Urinary bladder (tissue), 4 donors: ENCODE data around the gene AQP6. TPM values are rescaled to one million over a fixed set of nuclear protein-coding genes. Genes with fewer than 3 reads are reported as not detected.

Source experiments
- DNase-seq: peaks from one replicate; pipeline ENCODE4 v3.0.0-alpha.2; 2015; ENCODE audit errors: extremely low spot score
- H3K27ac ChIP-seq: one replicate; pipeline ENCODE4 v1.5.1; 2013; ENCODE audit warnings: low read depth, mild to moderate bottlenecking, moderate library complexity
- H3K36me3 ChIP-seq: one replicate; pipeline ENCODE4 v1.6.1; 2013; ENCODE audit warnings: mild to moderate bottlenecking, moderate library complexity; ENCODE audit not compliant: insufficient read depth
- H3K4me1 ChIP-seq: one replicate; pipeline ENCODE4 v1.6.1; 2013; ENCODE audit warnings: mild to moderate bottlenecking, moderate library complexity; ENCODE audit not compliant: insufficient read depth
- H3K4me3 ChIP-seq: one replicate; pipeline ENCODE4 v1.5.1; 2013; ENCODE audit warnings: low read depth, low read length
- WGBS: extraction: QIAGEN DNeasy Blood & Tissue Kit; methylation state at CpG from one replicate; pipeline ENCODE4 v1.1.7; 2013; 5-methylcytosine and 5-hydroxymethylcytosine counted together
- polyA plus RNA-seq: library from polyadenylated mRNA; stranded (reverse); fragments of 200-250 nt; gene quantifications from one replicate; pipeline ENCODE4 v1.2.3, GENCODE V29; 2013
- total RNA-seq: library from RNA; depleted of rRNA; stranded (reverse); fragments of >200 nt; gene quantifications from one replicate; pipeline ENCODE4 v1.2.3, GENCODE V29; 2014
- donor health status: healthy with polysubstance abuse.
- donor health status: healthy.

The AQP6 gene
- total and polyA plus RNA-seq, 2 donors: 0.08 to 0.26 TPM

GRCh38 chr12:50021031-50021430 is 48.3 kb downstream of the AQP6 start:
- no peak for DNase-seq
- Histone ChIP-seq H3K36me3 (no peaks in the 10 kb centered on the region), H3K27ac (no peak overlapping the region), H3K4me1 (no peaks in the 10 kb centered on the region), H3K4me3 (no peak overlapping the region)
- WGBS: 36% methylated on average over 4 of the region's 4 CpGs

DNA sequence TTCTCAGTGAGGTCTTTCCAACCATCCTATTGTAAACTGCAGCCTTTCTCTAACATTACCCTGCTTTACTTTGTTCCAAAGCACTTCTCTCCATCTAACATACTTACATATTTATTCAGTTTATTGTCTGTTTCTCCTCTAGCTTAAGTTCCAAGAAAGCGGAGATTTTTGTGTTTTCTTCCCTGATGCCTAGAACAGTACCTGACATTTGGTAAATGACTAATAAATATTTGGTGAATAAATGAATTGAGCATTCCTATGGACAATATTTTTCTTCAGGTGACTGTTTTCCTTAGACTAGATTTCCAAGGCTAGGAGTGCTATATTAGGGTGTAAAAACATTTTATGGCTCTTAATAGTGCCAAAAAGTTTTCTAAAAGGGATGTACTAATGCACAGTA is 50.2 kb downstream of the AQP6 start:
- no peak overlapping the region for H3K27ac ChIP-seq
- WGBS: 96% methylated on average over 1 of the region's 1 CpG

GRCh38 chr12:50024227-50024626 is 51.5 kb downstream of the AQP6 start:
- H3K36me3 ChIP-seq: no peaks in the 10 kb centered on the region
- no peaks in the 10 kb centered on the region for H3K4me1 ChIP-seq
- H3K4me3 ChIP-seq: no peak overlapping the region
- no peak overlapping the region for H3K27ac ChIP-seq
- WGBS: 73% methylated on average over 8 of the region's 8 CpGs
- no peak for DNase-seq

More for the DNA sequence above, 50.2 kb downstream of the AQP6 start:
- no peak overlapping the region for H3K4me3 ChIP-seq
- no peaks in the 10 kb centered on the region for H3K36me3 ChIP-seq
- DNase-seq: no peak
- H3K4me1 ChIP-seq: no peaks in the 10 kb centered on the region

GRCh38 chr12:50024805-50025186 is 52.0 kb downstream of the AQP6 start:
- no peak overlapping the region for H3K27ac ChIP-seq
- no peaks in the 10 kb centered on the region for H3K4me1 ChIP-seq
- WGBS: 2% methylated on average over 16 of the region's 16 CpGs
- no peak for DNase-seq
- peak overlapping the region; percentile 68 for H3K4me3 ChIP-seq
- H3K36me3 ChIP-seq: no peaks in the 10 kb centered on the region

DNA sequence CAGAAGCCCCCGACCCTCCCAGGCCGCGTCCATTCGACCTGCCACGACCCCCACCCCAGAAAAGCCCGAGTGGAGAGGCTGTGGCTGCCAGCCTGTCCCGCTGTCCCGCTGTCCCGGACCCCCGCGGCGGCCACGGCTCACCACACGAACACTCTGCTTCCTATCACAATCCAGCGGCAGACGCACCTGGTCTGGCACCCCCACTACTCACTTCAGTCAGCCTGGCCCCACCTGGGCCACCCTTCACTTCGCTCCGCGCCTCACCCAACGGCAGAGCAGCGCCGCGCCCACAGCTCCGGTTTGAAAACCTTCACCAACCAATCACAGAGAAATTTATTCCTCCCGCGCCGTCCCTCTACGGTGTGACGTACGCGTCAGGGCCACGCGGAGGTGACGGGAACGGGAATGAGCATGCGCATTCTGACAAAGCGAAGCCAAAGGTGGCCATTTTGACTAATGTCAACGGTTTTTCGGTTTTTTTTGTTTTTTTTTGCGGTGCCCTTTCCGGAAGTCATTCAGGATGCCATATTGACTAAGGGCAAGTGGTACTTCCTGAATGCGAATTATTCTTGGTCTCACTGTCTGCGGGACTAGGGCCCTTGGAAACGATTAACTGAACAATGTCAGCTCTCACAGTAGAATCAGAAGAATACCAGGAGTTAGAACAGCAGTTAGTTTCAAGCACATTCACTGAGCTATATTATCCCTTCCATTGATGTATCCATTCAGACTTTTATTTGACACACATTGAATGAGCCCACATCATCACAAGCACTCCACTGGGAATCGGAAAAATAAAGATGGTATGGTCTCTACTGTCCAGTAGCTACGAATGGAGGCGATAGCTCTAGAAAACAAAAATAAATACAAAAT is 52.7 kb downstream of the AQP6 start, which contains the start of gene RACGAP1:
Gene RACGAP1 (minus strand): TSS at position 308 of the 873 bp plus-strand sequence. CDS start 8,779 bp downstream, outside the sequence.
- Histone ChIP-seq H3K27ac (no peak within 1 kb of the TSS), H3K4me1 (no peaks in the 10 kb centered on the region), H3K36me3 (no peaks in the 10 kb centered on the region), H3K4me3 (peak within 1 kb of the TSS; percentile 68)
- 5% methylated on average over 47 of the region's 47 CpGs for WGBS
- peak; percentile 98 for DNase-seq

DNA sequence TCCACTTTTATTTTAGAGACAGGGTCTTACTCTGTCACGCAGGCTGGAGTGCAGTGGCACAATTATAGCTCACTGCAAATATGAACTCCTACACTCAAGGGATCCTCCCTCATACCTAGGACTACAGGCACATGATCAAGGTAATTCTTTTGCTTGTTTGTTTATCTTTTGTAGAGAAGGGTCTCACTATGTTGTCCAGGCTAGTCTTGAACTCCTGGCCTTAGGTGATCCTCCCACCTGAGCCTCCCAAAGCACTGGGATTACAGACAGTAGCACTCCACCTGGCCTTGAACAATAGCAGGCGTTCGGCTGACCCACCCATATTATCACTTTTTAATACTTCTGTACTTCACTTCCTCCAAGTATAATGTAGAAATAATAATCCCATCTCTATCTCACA is 53.9 kb downstream of the AQP6 start:
- no peaks in the 10 kb centered on the region for H3K4me1 ChIP-seq
- 93% methylated on average over 3 of the region's 3 CpGs for WGBS
- H3K36me3 ChIP-seq: no peaks in the 10 kb centered on the region
- no peak overlapping the region for H3K4me3 ChIP-seq
- H3K27ac ChIP-seq: no peak overlapping the region
- no peak for DNase-seq

Other genes starting within 250 kb of the AQP6 start
- gene TMBIM6, start 231.4 kb upstream of the AQP6 start, total RNA-seq: 395 TPM
- gene TMBIM6, start 231.4 kb upstream of the AQP6 start, polyA plus RNA-seq: 305 TPM
- 13.3 TPM for gene NCKAP5L, start 144.5 kb upstream of the AQP6 start, total RNA-seq
- gene NCKAP5L, start 144.5 kb upstream of the AQP6 start, polyA plus RNA-seq: 14.1 TPM
- gene BCDIN3D, start 129.8 kb upstream of the AQP6 start, total RNA-seq: 5.8 TPM
- gene BCDIN3D, start 129.8 kb upstream of the AQP6 start, polyA plus RNA-seq: 4.4 TPM
- 7.4 TPM for gene FAIM2, start 69.0 kb upstream of the AQP6 start, total RNA-seq
- gene FAIM2, start 69.0 kb upstream of the AQP6 start, polyA plus RNA-seq: 9.1 TPM
- not detected for gene AQP2, start 22.2 kb upstream of the AQP6 start, total RNA-seq
- gene AQP2, start 22.2 kb upstream of the AQP6 start, polyA plus RNA-seq: 0.04 TPM
- 1.4 TPM for gene AQP5, start 11.1 kb upstream of the AQP6 start, total RNA-seq
- gene AQP5, start 11.1 kb upstream of the AQP6 start, polyA plus RNA-seq: 0.32 TPM
- 40.0 TPM for gene RACGAP1, start 52.5 kb downstream of the AQP6 start, total RNA-seq
- 10.6 TPM for gene RACGAP1, start 52.5 kb downstream of the AQP6 start, polyA plus RNA-seq
- 2.7 TPM for gene ASIC1, start 84.6 kb downstream of the AQP6 start, total RNA-seq
- 5.4 TPM for gene ASIC1, start 84.6 kb downstream of the AQP6 start, polyA plus RNA-seq
- 30.2 TPM for gene SMARCD1, start 112.4 kb downstream of the AQP6 start, total RNA-seq
- gene SMARCD1, start 112.4 kb downstream of the AQP6 start, polyA plus RNA-seq: 31.2 TPM
- gene GPD1, start 131.1 kb downstream of the AQP6 start, total RNA-seq: 2.2 TPM
- gene GPD1, start 131.1 kb downstream of the AQP6 start, polyA plus RNA-seq: 16.0 TPM
- 30.5 TPM for gene COX14, start 139.3 kb downstream of the AQP6 start, total RNA-seq
- gene COX14, start 139.3 kb downstream of the AQP6 start, polyA plus RNA-seq: 135 TPM
- 51.0 TPM for gene CERS5, start 194.4 kb downstream of the AQP6 start, total RNA-seq
- gene CERS5, start 194.4 kb downstream of the AQP6 start, polyA plus RNA-seq: 44.7 TPM